Immature natural killer cell (primary cell): ENCODE results near the gene SBNO2. TPM values are rescaled to one million over a fixed set of nuclear protein-coding genes. Genes with fewer than 3 reads are reported as not detected.
A peak's percentile ranks its signal among the peaks of the same experiment; 100 is the strongest.

Experiments used
- DNase-seq, 3 donors: peaks; one replicate each; pipeline ENCODE4 v3.0.0; 2022; ENCODE audit warnings: mixed read lengths in 1 of 3
- H3K27ac Mint-ChIP-seq, 6 donors: one replicate each; pipeline ENCODE4 v1.8.0; 2020; ENCODE audit warnings: mixed read lengths in 6 of 6, mild to moderate bottlenecking in 5 of 6, inconsistent platforms in 4 of 6, moderate library complexity in 3 of 6
- H3K27me3 Mint-ChIP-seq, 3 donors: one replicate each; pipeline ENCODE4 v1.8.0; 2020 to 2021; ENCODE audit warnings: low read depth in 3 of 3, mild to moderate bottlenecking in 3 of 3, mixed read lengths in 3 of 3, moderate library complexity in 3 of 3, inconsistent platforms in 1 of 3
- H3K36me3 Mint-ChIP-seq, 3 donors: one replicate each; pipeline ENCODE4 v1.8.0; 2020; ENCODE audit warnings: mixed read lengths in 3 of 3, inconsistent platforms in 2 of 3, mild to moderate bottlenecking in 2 of 3
- H3K4me1 Mint-ChIP-seq, 2 donors: one replicate each; pipeline ENCODE4 v1.8.0; 2020; ENCODE audit warnings: inconsistent platforms in 2 of 2, mild to moderate bottlenecking in 2 of 2, mixed read lengths in 2 of 2, moderate library complexity in 1 of 2
- H3K4me3 Mint-ChIP-seq, 5 donors: one replicate each; pipeline ENCODE4 v1.8.0; 2020; ENCODE audit warnings: mild to moderate bottlenecking in 5 of 5, mixed read lengths in 5 of 5, inconsistent platforms in 3 of 5, moderate library complexity in 3 of 5
- H3K9me3 Mint-ChIP-seq, 6 donors: one replicate each; pipeline ENCODE4 v1.8.0; 2020; ENCODE audit warnings: mild to moderate bottlenecking in 6 of 6, mixed read lengths in 6 of 6, inconsistent platforms in 4 of 6, moderate library complexity in 3 of 6
- polyA plus RNA-seq, 3 donors: library from polyadenylated mRNA; unstranded; fragments of 300-500 nt; fragmentation: Illumina TruSeq; gene quantifications; one replicate each; pipeline ENCODE4 v1.2.3, GENCODE V29; 2021

Gene SBNO2
- polyA plus RNA-seq, 3 donors from 2014 or later = 0.27 to 3.4 (median 0.89) TPM

- Mint-ChIP-seq H3K27me3 (peaks cover 9 to 21% (median 10%) of the 10 kb centered on the region in 3 donors), H3K4me1 (peaks cover 30 to 35% of the 10 kb centered on the region in 2 donors), H3K36me3 (peaks cover 7 to 8% (median 8%) of the 10 kb centered on the region in 3 donors), H3K27ac (peak overlapping the region in 4 of 6 donors; percentile 84 to 96 (median 89)), H3K4me3 (peak overlapping the region; percentile 73 to 98 (median 80)), H3K9me3 (no peaks in the 10 kb centered on the region)
- no peak for DNase-seq
Observed at GRCh38 chr19:1066251-1066747, 107.8 kb downstream of the SBNO2 start.

GRCh38 chr19:1065606-1066109, 108.4 kb downstream of the SBNO2 start:
- Mint-ChIP-seq H3K4me1 (peaks cover 30 to 35% of the 10 kb centered on the region in 2 donors), H3K36me3 (peaks cover 7 to 8% (median 8%) of the 10 kb centered on the region in 3 donors), H3K27ac (peak overlapping the region in 5 of 6 donors; percentile 17 to 84 (median 40)), H3K9me3 (no peaks in the 10 kb centered on the region), H3K27me3 (peaks cover 9 to 21% (median 10%) of the 10 kb centered on the region in 3 donors), H3K4me3 (peak overlapping the region; percentile 2 to 52 (median 40))
- DNase-seq = no peak

- Mint-ChIP-seq H3K36me3 (peaks cover 7 to 8% (median 8%) of the 10 kb centered on the region in 3 donors), H3K4me3 (peak overlapping the region; percentile 45 to 71 (median 64)), H3K27me3 (peaks cover 6 to 21% (median 10%) of the 10 kb centered on the region in 3 donors), H3K4me1 (peaks cover 27 to 33% of the 10 kb centered on the region in 2 donors), H3K9me3 (no peaks in the 10 kb centered on the region), H3K27ac (peak overlapping the region in 5 of 6 donors; percentile 24 to 85 (median 66))
- DNase-seq = peak; percentile 60 to 66 (median 60)
Observed at GRCh38 chr19:1064661-1065605, 109.1 kb downstream of the SBNO2 start.

GRCh38 chr19:1063909-1064660, 110.0 kb downstream of the SBNO2 start:
- H3K27ac Mint-ChIP-seq = peak overlapping the region in 3 of 6 donors; percentile 7 to 40 (median 36)
- DNase-seq = no peak
- no peaks in the 10 kb centered on the region for H3K9me3 Mint-ChIP-seq
- H3K36me3 Mint-ChIP-seq = peaks cover 4 to 5% (median 5%) of the 10 kb centered on the region in 3 donors
- H3K4me1 Mint-ChIP-seq = peaks cover 19 to 27% of the 10 kb centered on the region in 2 donors
- peaks cover 6 to 17% (median 10%) of the 10 kb centered on the region in 3 donors for H3K27me3 Mint-ChIP-seq
- no peak overlapping the region for H3K4me3 Mint-ChIP-seq

GRCh38 chr19:1063030-1063908, 110.8 kb downstream of the SBNO2 start:
- Mint-ChIP-seq H3K27me3 (peaks cover 0 to 11% (median 5%) of the 10 kb centered on the region in 3 donors), H3K27ac (peak overlapping the region in 4 of 6 donors; percentile 64 to 87 (median 76)), H3K4me3 (no peak overlapping the region), H3K9me3 (no peaks in the 10 kb centered on the region), H3K36me3 (peaks cover 0 to under 1% (median 0%) of the 10 kb centered on the region in 3 donors), H3K4me1 (peaks cover 13 to 20% of the 10 kb centered on the region in 2 donors)
- peak; percentile 65 to 72 (median 66) for DNase-seq

GRCh38 chr19:1062387-1063029, 111.6 kb downstream of the SBNO2 start:
- peaks cover 1 to 7% (median 5%) of the 10 kb centered on the region in 3 donors for H3K36me3 Mint-ChIP-seq
- H3K4me1 Mint-ChIP-seq = peaks cover 21 to 24% of the 10 kb centered on the region in 2 donors
- no peak overlapping the region for H3K4me3 Mint-ChIP-seq
- DNase-seq = no peak
- H3K9me3 Mint-ChIP-seq = peaks cover 0 to under 1% (median under 1%) of the 10 kb centered on the region in 6 donors
- peaks cover 0 to 4% (median 2%) of the 10 kb centered on the region in 3 donors for H3K27me3 Mint-ChIP-seq
- H3K27ac Mint-ChIP-seq = no peak overlapping the region

GRCh38 chr19:1061987-1062386, 112.1 kb downstream of the SBNO2 start:
- H3K4me1 Mint-ChIP-seq = peaks cover 26 to 29% of the 10 kb centered on the region in 2 donors
- no peak overlapping the region for H3K4me3 Mint-ChIP-seq
- peaks cover 0 to 5% (median 3%) of the 10 kb centered on the region in 6 donors for H3K9me3 Mint-ChIP-seq
- H3K27me3 Mint-ChIP-seq = peaks cover 0 to 4% (median 2%) of the 10 kb centered on the region in 3 donors
- H3K36me3 Mint-ChIP-seq = peaks cover 4 to 11% (median 9%) of the 10 kb centered on the region in 3 donors
- no peak overlapping the region for H3K27ac Mint-ChIP-seq
- no peak for DNase-seq

- Mint-ChIP-seq H3K36me3 (peaks cover 9 to 18% (median 10%) of the 10 kb centered on the region in 3 donors), H3K27ac (no peak overlapping the region), H3K9me3 (peaks cover 0 to 6% (median 3%) of the 10 kb centered on the region in 6 donors), H3K27me3 (peaks cover 0 to 4% (median 3%) of the 10 kb centered on the region in 3 donors), H3K4me3 (no peak overlapping the region), H3K4me1 (peaks cover 24 to 27% of the 10 kb centered on the region in 2 donors)
- DNase-seq = no peak
Observed at GRCh38 chr19:1060689-1061088, 113.4 kb downstream of the SBNO2 start.

- H3K4me3 Mint-ChIP-seq = no peak overlapping the region
- peaks cover 0 to 4% (median 2%) of the 10 kb centered on the region in 3 donors for H3K27me3 Mint-ChIP-seq
- no peak for DNase-seq
- H3K4me1 Mint-ChIP-seq = peaks cover 14% of the 10 kb centered on the region in 2 donors
- H3K9me3 Mint-ChIP-seq = peaks cover 0 to 6% (median 3%) of the 10 kb centered on the region in 6 donors
- peak overlapping the region in 5 of 6 donors; percentile 19 to 67 (median 48) for H3K27ac Mint-ChIP-seq
- peaks cover 9 to 18% (median 10%) of the 10 kb centered on the region in 3 donors for H3K36me3 Mint-ChIP-seq
Observed at GRCh38 chr19:1058112-1058511, 116.0 kb downstream of the SBNO2 start.
